A673 (cell line): ENCODE results near the gene TTC9B.

Experiments
- CTCF ChIP-seq: fragments of 300-800, 200-600 bp; sonication (generic); conservative IDR thresholded peaks from 2 replicates; pipeline ENCODE4 v1.5.1; 2017; ENCODE audit warnings: low read depth, mild to moderate bottlenecking, antibody characterized with exemption, low read length, moderate library complexity, mixed read lengths
- EZH2 ChIP-seq: fragments of 200-600 bp; sonication (generic); IDR thresholded peaks from 2 replicates; pipeline ENCODE4 v1.6.1; 2017; ENCODE audit warnings: borderline replicate concordance, low read depth, mild to moderate bottlenecking, mixed read lengths, antibody characterized with exemption, low read length; ENCODE audit not compliant: poor library complexity, severe bottlenecking

DNA sequence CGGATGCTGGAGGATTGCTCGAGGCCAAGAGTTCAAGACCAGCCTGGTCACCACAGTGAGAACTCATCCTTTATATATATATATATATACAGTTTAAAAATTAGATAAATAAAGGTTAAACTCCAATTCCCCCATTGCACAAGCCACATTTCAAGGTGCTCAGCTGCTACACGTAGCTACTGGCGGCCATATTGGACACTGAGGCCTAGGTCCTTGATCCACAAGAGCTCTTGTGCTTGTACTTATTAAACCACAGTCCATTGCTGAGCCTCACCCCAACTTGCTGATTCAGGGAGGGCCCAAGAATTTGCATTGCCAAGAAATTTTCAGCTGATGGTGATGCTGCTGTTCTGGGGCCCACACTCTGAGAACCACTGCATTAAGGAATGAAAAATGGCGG lies 9.6 kb downstream of the TTC9B start:
- TF ChIP-seq CTCF (no peak), EZH2 (no peak)
